IPS-18a (cell line): ENCODE measurements around the gene ROPN1B.
"Not testable (repeated sequence)": the region's sequence is repeated elsewhere in the genome, so short reads cannot be mapped to it uniquely, and the experiment has no call there.

Experiments used
- H3K27ac ChIP-seq: one replicate; pipeline ENCODE4 v1.5.1; 2013; ENCODE audit warnings: low read length
- H3K27me3 ChIP-seq: one replicate; pipeline ENCODE4 v1.6.1; 2013; ENCODE audit warnings: mild to moderate bottlenecking, low read length; ENCODE audit not compliant: control insufficient read depth, insufficient read depth
- H3K36me3 ChIP-seq: one replicate; pipeline ENCODE4 v1.6.1; 2013; ENCODE audit warnings: low read depth, low read length; ENCODE audit not compliant: control insufficient read depth
- H3K4me1 ChIP-seq: one replicate; pipeline ENCODE4 v1.6.1; 2013; ENCODE audit warnings: low read depth, low read length; ENCODE audit not compliant: control insufficient read depth
- H3K4me3 ChIP-seq: one replicate; pipeline ENCODE4 v1.5.1; 2013; ENCODE audit warnings: low read length
- H3K9ac ChIP-seq: one replicate; pipeline ENCODE4 v1.6.1; 2013; ENCODE audit warnings: mild to moderate bottlenecking, low read length, moderate library complexity
- H3K9me3 ChIP-seq: one replicate; pipeline ENCODE4 v1.6.1; 2013; ENCODE audit warnings: low read depth, low read length; ENCODE audit not compliant: control insufficient read depth

Gene ROPN1B

GRCh38 chr3:125977104-125977503, 8.1 kb downstream of the ROPN1B start:
- H3K27ac ChIP-seq, H3K4me3 ChIP-seq, H3K4me1 ChIP-seq, H3K27me3 ChIP-seq, H3K36me3 ChIP-seq, H3K9me3 ChIP-seq, H3K9ac ChIP-seq: not testable (repeated sequence)

- not testable (repeated sequence) for H3K27me3 ChIP-seq, H3K4me1 ChIP-seq, H3K9me3 ChIP-seq, H3K27ac ChIP-seq, H3K9ac ChIP-seq, H3K36me3 ChIP-seq, H3K4me3 ChIP-seq
Measured at GRCh38 chr3:125984951-125985350, 16.0 kb downstream of the ROPN1B start.

GRCh38 chr3:125990253-125990970, 21.4 kb downstream of the ROPN1B start:
- H3K27me3 ChIP-seq, result peaks cover 8% of the 10 kb centered on the region
- H3K36me3 ChIP-seq, result no peaks in the 10 kb centered on the region
- H3K4me3 ChIP-seq, result peak overlapping the region; percentile 90
- peaks cover 9% of the 10 kb centered on the region for H3K4me1 ChIP-seq
- no peaks in the 10 kb centered on the region for H3K9me3 ChIP-seq
- H3K27ac ChIP-seq, result peak overlapping the region; percentile 33
- H3K9ac ChIP-seq, result peak overlapping the region; percentile 72

GRCh38 chr3:125996751-125997150, 27.8 kb downstream of the ROPN1B start:
- not testable (repeated sequence) for H3K36me3 ChIP-seq, H3K27ac ChIP-seq

GRCh38 chr3:126002189-126002588, 33.2 kb downstream of the ROPN1B start:
- Histone ChIP-seq H3K9me3 (no peaks in the 10 kb centered on the region), H3K27me3 (no peaks in the 10 kb centered on the region), H3K36me3 (no peaks in the 10 kb centered on the region), H3K4me3 (no peak overlapping the region), H3K9ac (no peak overlapping the region), H3K4me1 (no peaks in the 10 kb centered on the region), H3K27ac (no peak overlapping the region)

More at GRCh38 chr3:125996751-125997150, 27.8 kb downstream of the ROPN1B start:
- not testable (repeated sequence) for H3K27me3 ChIP-seq, H3K9ac ChIP-seq, H3K4me1 ChIP-seq, H3K4me3 ChIP-seq, H3K9me3 ChIP-seq

- H3K4me1 ChIP-seq, result no peaks in the 10 kb centered on the region
- no peaks in the 10 kb centered on the region for H3K27me3 ChIP-seq
- H3K9me3 ChIP-seq, result no peaks in the 10 kb centered on the region
- peaks cover 3% of the 10 kb centered on the region for H3K36me3 ChIP-seq
- H3K4me3 ChIP-seq, result no peak overlapping the region
- no peak overlapping the region for H3K27ac ChIP-seq
- H3K9ac ChIP-seq, result no peak overlapping the region
Measured at GRCh38 chr3:126003447-126004190, 34.6 kb downstream of the ROPN1B start.

GRCh38 chr3:126004217-126004616, 35.2 kb downstream of the ROPN1B start:
- Histone ChIP-seq H3K4me3 (no peak overlapping the region), H3K27me3 (no peaks in the 10 kb centered on the region), H3K36me3 (peaks cover 3% of the 10 kb centered on the region), H3K9ac (no peak overlapping the region), H3K4me1 (no peaks in the 10 kb centered on the region), H3K9me3 (no peaks in the 10 kb centered on the region), H3K27ac (no peak overlapping the region)

GRCh38 chr3:126004692-126005091, 35.7 kb downstream of the ROPN1B start:
- no peaks in the 10 kb centered on the region for H3K4me1 ChIP-seq
- no peaks in the 10 kb centered on the region for H3K27me3 ChIP-seq
- peaks cover 3% of the 10 kb centered on the region for H3K36me3 ChIP-seq
- H3K4me3 ChIP-seq, result no peak overlapping the region
- no peak overlapping the region for H3K27ac ChIP-seq
- no peak overlapping the region for H3K9ac ChIP-seq
- H3K9me3 ChIP-seq, result no peaks in the 10 kb centered on the region

- Histone ChIP-seq H3K9ac (no peak overlapping the region), H3K27me3 (no peaks in the 10 kb centered on the region), H3K36me3 (peaks cover 3% of the 10 kb centered on the region), H3K9me3 (no peaks in the 10 kb centered on the region), H3K4me3 (no peak overlapping the region), H3K27ac (no peak overlapping the region), H3K4me1 (no peaks in the 10 kb centered on the region)
Measured at GRCh38 chr3:126005951-126006350, 37.0 kb downstream of the ROPN1B start.

- no peak overlapping the region for H3K4me3 ChIP-seq
- H3K9me3 ChIP-seq, result no peaks in the 10 kb centered on the region
- H3K27ac ChIP-seq, result no peak overlapping the region
- H3K9ac ChIP-seq, result no peak overlapping the region
- no peaks in the 10 kb centered on the region for H3K27me3 ChIP-seq
- no peaks in the 10 kb centered on the region for H3K4me1 ChIP-seq
- H3K36me3 ChIP-seq, result peaks cover 3% of the 10 kb centered on the region
Measured at GRCh38 chr3:126008219-126008618, 39.2 kb downstream of the ROPN1B start.

GRCh38 chr3:126009181-126009580, 40.2 kb downstream of the ROPN1B start:
- no peak overlapping the region for H3K9ac ChIP-seq
- no peaks in the 10 kb centered on the region for H3K9me3 ChIP-seq
- H3K27me3 ChIP-seq, result no peaks in the 10 kb centered on the region
- peaks cover 3% of the 10 kb centered on the region for H3K36me3 ChIP-seq
- no peak overlapping the region for H3K4me3 ChIP-seq
- H3K27ac ChIP-seq, result no peak overlapping the region
- H3K4me1 ChIP-seq, result peaks cover 8% of the 10 kb centered on the region

GRCh38 chr3:126013751-126014156, 44.8 kb downstream of the ROPN1B start:
- H3K4me3 ChIP-seq, result no peak overlapping the region
- no peaks in the 10 kb centered on the region for H3K27me3 ChIP-seq
- H3K4me1 ChIP-seq, result peaks cover 15% of the 10 kb centered on the region
- no peaks in the 10 kb centered on the region for H3K9me3 ChIP-seq
- H3K27ac ChIP-seq, result no peak overlapping the region
- no peak overlapping the region for H3K9ac ChIP-seq
- H3K36me3 ChIP-seq, result no peaks in the 10 kb centered on the region
